Nucleus accumbens (tissue), 56 donors: ENCODE data around the gene MAP3K4.

Experiments
- DNase-seq, 56 donors: peaks; one replicate each; lab custom pipeline; 2025; lab: John Stamatoyannopoulos, UW

The MAP3K4 gene

DNA sequence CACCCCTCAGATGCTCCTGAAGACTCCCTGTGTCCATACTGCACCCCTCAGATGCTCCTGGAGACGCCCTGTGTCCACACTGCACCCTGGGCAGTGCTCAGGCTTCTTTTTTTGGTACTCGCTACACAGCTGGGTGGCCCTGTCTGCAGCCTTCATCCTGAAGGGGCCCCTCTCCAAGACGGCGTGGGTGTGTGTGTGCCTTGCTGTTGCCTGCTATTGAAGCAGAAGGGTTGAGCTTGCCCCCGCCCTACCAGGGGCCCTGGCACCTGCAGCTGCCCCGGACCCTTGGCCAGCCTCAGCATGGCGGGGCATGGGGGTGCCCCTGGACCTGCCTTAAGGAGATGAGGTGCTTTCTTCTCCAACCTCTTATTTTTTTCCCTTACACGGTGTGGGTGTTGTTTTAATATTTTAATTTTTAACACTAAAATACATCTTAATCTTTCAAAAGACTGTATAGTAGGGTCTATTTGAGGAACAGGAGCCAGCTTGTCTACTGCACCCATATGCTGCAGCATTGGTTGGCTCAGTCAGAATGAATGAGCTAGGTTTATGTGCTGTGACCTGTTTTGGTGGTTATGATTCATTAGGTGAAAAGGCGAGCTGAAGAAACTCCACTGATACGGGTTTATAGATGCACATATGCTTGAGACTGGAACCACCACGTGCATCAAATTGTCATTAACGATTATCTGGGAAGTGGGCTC is 146.4 kb downstream of the MAP3K4 start:
- no peak for DNase-seq

DNA sequence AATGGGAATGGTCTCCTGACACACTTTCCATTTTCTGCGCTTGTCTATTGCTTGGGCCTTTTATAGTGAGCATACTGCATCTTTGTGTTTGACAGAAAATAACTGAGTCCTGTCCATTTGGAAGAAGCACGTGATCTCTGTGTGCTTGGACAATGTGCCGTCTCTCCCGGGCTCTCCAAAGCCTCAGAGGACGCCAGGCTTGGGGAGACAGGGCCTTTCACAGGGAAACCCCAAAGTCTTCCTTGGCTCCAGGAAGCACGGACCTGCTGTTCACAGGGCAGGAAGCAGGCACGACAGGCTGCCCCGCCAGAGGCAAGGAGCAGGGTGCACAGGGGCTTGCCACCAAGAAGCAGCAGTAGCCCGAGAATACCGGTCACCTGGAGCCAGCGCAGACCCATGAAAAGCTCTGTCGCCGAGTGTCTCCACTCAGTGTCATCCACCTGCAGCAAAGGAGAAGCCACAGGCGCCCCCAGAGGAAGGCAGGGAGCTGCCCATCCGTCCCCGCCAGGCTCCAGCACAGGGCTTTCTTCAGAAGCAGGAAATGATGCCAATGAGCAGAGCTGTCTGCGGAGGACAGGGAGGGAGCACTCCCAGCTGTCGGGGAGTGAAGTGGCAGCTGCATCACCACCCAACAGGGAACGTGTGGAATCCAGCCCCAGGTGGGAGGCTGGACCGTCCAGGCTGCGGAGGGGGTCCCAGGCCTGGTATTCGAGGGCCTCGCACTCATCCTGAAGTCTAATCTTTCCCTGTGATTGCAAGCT is 147.2 kb downstream of the MAP3K4 start:
- peak in 13 of 56 donors; percentile 23 to 64 (median 45) for DNase-seq

DNA sequence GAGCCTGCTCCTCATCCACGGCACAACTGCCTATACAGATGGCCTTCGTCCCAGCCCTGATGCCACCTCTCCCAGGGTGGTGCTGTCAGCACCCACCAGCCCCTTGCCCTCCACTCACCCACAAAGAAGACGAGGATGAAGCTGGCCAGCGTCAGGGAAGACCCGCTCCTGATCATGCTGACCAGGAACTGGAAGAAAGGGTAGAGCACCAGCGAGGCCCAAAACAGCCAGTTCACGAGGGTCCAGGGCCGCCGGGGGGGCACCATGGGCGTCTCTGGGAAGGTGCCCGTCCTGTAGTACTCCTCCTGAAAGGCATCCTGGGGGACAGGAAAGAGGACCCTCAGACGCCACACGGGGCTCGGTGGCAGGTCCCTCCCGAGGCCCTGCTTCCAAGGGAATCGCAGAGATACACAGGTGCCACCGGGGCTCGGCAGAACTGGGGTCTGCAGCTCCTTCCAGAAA is 147.8 kb downstream of the MAP3K4 start:
- no peak for DNase-seq

GRCh38 chr6:161139766-161140553 is 148.4 kb downstream of the MAP3K4 start:
- peak in 2 of 56 donors; percentile 34 to 39 for DNase-seq

GRCh38 chr6:161140554-161140875 is 148.9 kb downstream of the MAP3K4 start:
- DNase-seq: no peak

DNA sequence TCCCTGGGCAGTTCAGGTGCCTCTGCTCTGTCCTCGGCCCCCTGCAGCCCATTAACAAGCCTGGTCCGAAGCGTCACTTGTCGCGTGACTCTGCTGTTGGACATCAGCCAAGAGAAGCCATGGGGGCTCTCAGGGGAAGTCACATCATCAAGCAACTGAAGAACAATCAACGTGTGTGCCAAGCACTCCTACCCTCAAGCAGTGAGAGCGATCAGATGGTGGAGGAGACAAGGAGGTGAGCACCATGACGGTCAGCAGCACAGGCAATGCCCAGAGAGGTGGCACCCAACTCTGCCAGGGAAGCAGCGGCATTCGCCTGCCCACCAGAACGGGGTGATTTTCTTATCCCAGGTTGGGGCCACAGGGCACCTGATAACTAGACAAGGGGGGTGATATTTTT is 149.6 kb downstream of the MAP3K4 start:
- DNase-seq: peak in 1 of 56 donors; percentile 16

DNA sequence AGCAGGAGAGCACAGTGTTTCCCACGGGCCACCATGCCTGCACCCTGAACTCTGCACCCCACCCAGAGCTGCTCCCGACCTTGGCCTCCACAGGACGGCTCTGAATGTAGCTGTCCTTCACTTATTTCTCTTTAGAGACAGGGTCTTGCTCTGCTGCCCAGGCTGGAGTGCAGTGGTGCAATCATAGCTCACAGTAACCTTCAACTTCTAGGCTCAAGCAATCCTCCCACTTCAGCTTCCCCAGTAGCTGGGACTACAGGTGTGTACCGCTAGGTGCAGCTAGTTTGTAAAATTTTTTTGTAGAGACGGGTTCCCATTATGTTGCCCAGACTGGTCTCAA is 151.4 kb downstream of the MAP3K4 start:
- no peak for DNase-seq

GRCh38 chr6:161143663-161144430 is 152.3 kb downstream of the MAP3K4 start:
- DNase-seq: no peak

DNA sequence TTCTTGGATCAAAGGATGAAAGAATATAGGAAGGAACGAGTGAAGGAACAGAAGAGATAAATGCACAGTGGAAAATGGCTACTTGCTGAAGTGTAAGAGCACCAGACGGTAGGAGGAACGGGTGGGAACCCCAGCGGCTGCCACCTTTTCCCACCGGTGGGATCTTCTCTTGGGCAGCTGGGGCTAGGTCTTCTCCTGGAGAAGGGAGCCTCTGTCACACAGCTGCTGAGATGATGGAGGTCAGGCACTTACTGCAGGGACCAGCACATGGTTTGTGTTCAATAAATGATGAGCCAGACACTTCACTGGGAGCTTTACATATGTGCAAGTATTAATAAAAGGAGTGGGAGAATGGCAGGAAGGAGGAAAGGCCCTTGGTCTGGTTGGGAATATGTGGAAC is 158.6 kb downstream of the MAP3K4 start:
- no peak for DNase-seq

DNA sequence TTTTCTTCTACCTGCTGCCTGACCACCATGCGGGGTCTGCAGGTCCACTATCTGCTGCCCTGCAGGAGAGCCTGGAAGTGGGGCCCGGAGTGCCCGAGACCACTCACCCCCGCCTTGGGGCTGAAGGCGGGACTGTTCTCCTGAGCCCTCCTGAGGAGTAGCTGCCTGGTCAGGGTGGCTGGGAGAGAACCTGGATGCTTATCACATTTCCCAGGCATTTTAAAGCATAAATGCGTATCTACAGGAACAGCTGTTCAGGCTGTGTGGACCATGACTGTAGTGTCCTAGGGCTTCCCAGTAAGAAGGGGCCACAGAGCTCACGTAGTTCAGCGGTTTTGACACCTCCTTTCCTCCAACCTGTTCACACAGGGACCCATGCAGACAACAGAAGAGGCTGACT is 159.0 kb downstream of the MAP3K4 start:
- no peak for DNase-seq

- no peak for DNase-seq
These were observed 159.6 kb downstream of the MAP3K4 start for GRCh38 chr6:161151059-161151645.

DNA sequence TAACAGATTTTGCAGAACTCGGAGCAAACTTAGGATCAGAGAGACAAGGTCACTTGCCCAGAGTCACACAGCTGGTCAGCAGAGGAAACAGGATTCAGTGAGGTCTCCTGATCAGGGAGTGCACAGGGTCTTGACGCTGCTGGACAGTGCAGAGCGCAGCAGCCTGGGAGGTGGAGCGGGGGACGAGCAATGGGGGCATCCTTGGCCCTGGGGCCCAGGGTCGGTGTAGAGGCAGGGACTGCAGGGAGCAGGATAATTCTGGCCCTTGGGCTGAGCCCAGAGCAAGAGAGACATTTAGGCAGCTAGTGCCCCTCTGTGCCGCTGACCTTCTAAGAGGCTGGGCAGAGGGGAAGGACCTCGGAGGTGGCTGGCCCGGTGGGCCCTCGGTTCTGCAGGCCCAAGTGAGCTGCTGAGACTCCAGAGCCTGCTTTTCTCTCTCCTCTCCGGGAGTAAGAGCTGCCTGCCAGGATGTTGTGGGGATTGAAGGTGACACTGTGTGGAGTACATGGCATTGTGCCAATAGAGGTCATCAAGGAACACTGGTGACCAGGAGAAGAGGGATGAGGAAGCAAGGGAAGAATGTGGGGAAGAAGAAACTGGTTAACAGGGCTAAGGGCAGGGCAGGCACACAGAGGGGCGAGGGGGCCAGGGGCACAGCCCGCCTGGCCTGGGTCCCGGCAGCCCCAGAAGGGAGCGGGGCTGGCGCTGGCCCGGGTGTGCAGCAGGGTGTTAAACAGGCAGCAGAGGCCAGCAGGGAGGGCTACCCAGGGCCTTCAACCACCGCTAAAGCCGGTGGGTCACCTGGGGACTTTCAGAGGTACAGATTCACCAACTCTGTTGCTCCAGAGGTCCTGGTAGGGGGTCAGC is 160.3 kb downstream of the MAP3K4 start:
- no peak for DNase-seq

- DNase-seq: no peak
These were observed 160.9 kb downstream of the MAP3K4 start for GRCh38 chr6:161152527-161152862.

GRCh38 chr6:161152907-161153662 is 161.5 kb downstream of the MAP3K4 start:
- DNase-seq: peak in 3 of 56 donors; percentile 10 to 33 (median 19)

GRCh38 chr6:161153725-161154124 is 162.2 kb downstream of the MAP3K4 start:
- no peak for DNase-seq

DNA sequence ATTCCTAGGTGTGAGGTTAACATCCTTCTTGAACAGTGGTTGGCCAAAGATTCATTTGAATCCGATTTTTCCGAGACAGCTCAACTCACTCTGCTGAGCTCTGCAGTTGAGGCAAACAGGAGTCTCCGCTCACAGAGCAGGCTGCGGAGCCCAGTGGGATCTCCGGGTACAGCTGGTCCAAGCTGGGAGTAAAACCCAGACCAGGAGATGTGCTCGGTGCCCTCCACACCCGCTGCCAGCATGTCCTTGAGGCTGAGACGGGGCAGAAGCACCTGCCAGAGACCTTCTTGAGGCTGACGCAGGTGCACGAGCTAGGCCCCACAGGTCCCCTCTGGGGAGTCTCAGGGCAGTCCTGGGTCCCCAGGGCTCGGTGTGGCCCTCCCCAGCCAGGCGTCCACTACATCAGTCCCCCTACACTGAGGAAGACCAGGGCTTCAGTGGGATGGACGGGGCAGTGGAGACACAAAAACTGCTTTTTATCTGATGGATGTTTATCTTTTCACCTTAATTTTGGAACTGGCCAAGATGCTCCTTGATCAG is 163.3 kb downstream of the MAP3K4 start:
- DNase-seq: no peak

DNA sequence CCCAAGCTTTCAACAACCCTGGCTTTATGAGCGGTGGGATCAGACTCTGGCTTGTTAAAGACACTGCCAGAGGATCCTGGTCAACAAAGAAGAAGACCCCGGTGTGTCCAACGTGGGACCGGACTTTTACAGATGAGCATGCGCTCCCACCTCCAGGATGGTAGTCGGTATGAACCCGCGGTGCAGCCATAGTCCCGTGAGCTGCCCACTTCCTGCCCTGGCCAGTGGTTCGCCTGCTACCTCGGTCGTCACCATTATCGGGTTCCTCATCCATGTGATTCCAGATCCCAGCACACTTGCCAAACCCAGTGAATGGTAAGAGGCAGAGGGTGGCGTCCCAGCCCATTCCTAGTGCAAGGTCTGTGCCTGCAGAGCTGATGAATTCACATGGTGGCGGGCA is 169.6 kb downstream of the MAP3K4 start:
- DNase-seq: no peak

- no peak for DNase-seq
These were observed 170.5 kb downstream of the MAP3K4 start for GRCh38 chr6:161161889-161162624.
